ENCODE data around the gene CDC20B. TPM values are rescaled to one million over a fixed set of nuclear protein-coding genes. Genes with fewer than 3 reads are reported as not detected.

The CDC20B gene
- 0.06 to 0.09 TPM (median 0.08 TPM) in 5 replicates for total RNA-seq (2022; extraction: Qiagen RNA extraction)

GRCh38 chr5:55172937-55173686 is at the start of gene CDC20B:
Gene CDC20B (minus strand): TSS chr5:55173177. CDS start chr5:55173000, 177 bp downstream.

GRCh38 chr5:55159763-55160492 is 13.0 kb downstream of the CDC20B start, which contains the start of gene GPX8:
Gene GPX8 (plus strand): TSS chr5:55160171. CDS start chr5:55160193, 22 bp downstream.

GRCh38 chr5:55102348-55102747 is 70.6 kb downstream of the CDC20B start, which contains the start of gene GZMA:
Gene GZMA (plus strand): TSS chr5:55102646. CDS start chr5:55102683, 37 bp downstream.

Other genes starting within 250 kb of the CDC20B start
- gene ESM1, start 187.6 kb downstream of the CDC20B start, total RNA-seq (2022; extraction: Qiagen RNA extraction) = not detected in 5 replicates
- not detected in 5 replicates for gene GZMK, start 148.9 kb downstream of the CDC20B start, total RNA-seq (2022; extraction: Qiagen RNA extraction)
- not detected in 5 replicates for gene GZMA, start 70.5 kb downstream of the CDC20B start, total RNA-seq (2022; extraction: Qiagen RNA extraction)
- 33.0 to 34.8 TPM (median 34.3 TPM) in 5 replicates for gene GPX8, start 13.0 kb downstream of the CDC20B start, total RNA-seq (2022; extraction: Qiagen RNA extraction)
- 1.4 to 3.0 TPM (median 1.9 TPM) in 5 replicates for gene MCIDAS, start 54.1 kb upstream of the CDC20B start, total RNA-seq (2022; extraction: Qiagen RNA extraction)
- 4.0 to 6.1 TPM (median 5.7 TPM) in 5 replicates for gene CCNO, start 60.4 kb upstream of the CDC20B start, total RNA-seq (2022; extraction: Qiagen RNA extraction)
- 21.1 to 26.8 TPM (median 25.1 TPM) in 5 replicates for gene DHX29, start 134.5 kb upstream of the CDC20B start, total RNA-seq (2022; extraction: Qiagen RNA extraction)
- 31.9 to 45.5 TPM (median 42.5 TPM) in 5 replicates for gene MTREX, start 134.8 kb upstream of the CDC20B start, total RNA-seq (2022; extraction: Qiagen RNA extraction)